GM21576 (cell line): ENCODE results near the gene COMTD1.
A peak's percentile ranks its signal among the peaks of the same experiment; 100 is the strongest.

Experiments
- ATAC-seq: cut with Tn5 transposase; IDR thresholded peaks from one replicate; pipeline ENCODE4 v1.9.1; 2021; ENCODE audit warnings: mild to moderate bottlenecking, moderate library complexity; ENCODE audit not compliant: unreplicated experiment

COMTD1 gene

GRCh38 chr10:75245354-75246250 lies 9.8 kb upstream of the COMTD1 start:
- ATAC-seq = no peak

DNA sequence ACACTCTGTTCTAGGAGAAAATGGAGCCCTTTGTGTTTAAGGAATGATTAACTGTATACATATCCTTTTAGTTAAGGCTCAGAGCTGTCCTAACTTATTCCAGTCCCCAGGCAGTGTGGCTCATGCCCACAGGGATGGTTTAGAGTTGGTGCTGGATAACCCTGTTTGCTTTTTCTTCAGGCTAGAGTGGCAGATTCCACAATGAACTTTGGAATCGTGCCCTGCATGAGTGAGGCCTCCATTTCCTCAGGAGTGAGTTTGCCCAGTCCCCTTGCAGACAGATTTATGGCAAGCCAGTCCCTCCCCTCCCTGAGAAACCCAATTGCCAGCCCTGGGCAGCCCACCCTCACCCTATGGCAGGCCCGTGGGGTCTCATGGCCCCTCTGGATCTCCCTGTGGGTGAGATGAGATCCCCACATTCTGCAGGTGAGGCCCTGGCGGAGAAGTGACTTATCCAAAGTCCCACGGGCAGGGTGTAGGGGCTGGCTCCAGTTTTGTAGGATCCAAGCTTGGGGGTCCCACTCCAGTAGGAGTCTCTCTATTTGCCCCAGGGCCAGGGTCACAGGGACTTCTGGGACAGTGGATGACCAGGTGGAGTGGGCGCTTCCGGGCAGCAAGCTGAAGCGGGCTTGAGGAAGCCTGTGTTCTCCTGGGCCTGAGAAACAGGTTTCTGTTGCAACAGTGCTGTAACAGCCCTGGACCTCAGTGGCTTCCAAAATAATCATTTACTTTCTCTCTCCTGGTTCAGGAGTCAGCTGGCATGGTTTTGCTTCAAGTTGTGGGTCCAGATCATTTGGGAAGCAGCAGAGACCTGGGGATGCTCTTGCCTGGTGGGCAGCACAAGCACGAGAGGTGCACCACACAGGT lies 9.0 kb upstream of the COMTD1 start:
- ATAC-seq = no peak

DNA sequence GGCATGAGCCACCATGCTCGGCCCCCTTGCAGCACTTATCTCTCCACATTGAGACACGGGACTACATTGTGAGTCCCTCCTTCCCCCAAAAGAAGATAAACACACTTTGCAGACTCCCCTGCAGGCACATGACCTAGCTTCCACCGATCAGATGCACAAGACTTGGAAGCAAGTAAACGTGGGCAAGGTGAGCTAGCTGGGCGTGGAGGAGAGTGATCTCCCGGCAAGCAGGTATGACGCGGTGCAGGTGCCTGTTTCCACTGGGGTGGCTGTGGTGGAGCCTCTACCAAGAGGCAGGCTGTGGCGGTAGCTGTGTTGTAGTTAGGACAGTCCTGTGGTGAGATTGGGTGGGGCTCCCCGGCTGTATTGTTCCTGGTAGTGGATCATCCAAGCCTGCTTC lies 7.7 kb upstream of the COMTD1 start:
- ATAC-seq = no peak

DNA sequence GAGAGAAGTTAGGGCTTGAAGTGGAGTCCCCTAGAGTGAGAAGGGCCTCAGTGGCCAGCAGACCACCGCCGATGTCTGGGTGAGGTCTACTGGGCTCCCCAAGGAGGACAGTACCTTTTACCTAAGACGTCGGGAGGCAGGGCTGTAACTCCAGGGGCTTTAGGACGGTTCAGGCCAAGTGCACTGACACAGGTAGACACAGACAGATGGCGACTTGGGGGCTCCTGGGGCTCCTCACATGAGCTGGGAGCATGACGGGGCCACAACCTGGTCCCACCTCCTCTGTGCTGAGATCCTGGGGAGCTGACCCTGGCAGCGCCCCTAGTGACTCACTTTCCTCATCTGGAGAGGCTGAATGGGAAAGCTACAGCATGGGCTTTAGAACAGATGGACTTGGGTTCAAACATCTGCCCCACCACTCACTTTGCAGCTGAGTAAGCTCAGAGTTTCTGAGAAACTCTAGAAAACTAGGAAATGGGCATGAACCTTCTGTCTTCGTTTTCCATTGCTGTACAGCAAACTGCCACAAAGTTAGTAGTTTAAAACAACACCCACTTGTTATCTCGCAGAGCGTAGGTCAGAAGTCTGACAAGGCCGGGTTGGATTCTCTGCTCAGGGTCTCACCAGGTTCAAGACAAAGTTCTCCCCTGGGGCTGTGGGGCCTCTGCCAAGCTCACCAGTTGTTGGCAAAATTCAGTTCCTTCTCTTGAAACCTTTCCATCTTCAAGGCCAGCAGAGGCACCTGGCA lies 4.7 kb upstream of the COMTD1 start:
- no peak for ATAC-seq

GRCh38 chr10:75239096-75239790 lies 3.5 kb upstream of the COMTD1 start:
- no peak for ATAC-seq

- ATAC-seq = no peak
Measured at GRCh38 chr10:75238182-75239095, 2.7 kb upstream of the COMTD1 start.

DNA sequence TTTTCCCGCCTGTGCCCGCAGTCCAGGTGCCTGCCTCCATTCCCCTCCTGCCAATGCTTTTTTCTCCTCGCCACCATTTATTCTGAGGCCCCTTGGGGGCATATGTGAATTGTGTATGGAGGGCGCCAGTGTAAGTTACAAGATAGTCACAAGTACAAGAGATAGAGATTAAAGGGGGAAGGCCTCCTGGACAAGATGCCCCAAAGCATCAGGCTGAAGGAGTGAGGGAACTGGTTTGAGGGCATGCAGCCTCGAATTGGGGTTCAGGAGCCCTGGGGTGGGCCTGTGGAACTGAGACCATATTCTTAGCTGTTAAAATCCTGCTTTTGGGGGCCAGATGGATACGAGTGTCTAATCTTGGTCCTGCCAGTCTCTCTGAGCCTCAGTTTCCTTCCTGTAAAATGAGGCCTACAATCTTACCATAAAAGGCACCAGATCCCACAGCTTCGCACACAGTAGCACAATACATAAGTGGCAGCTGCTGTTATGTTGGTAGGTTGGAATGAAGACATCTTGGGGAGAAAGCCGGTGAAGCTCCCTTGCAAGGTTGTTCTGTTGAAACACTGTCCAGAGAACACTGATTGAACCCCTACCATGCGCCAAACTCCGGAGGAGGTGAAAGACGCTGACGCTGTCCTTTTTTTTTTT lies 545 bp upstream of the COMTD1 start:
- ATAC-seq = no peak

GRCh38 chr10:75234683-75235374 lies 928 bp downstream of the COMTD1 start:
- ATAC-seq = peak; percentile 7

DNA sequence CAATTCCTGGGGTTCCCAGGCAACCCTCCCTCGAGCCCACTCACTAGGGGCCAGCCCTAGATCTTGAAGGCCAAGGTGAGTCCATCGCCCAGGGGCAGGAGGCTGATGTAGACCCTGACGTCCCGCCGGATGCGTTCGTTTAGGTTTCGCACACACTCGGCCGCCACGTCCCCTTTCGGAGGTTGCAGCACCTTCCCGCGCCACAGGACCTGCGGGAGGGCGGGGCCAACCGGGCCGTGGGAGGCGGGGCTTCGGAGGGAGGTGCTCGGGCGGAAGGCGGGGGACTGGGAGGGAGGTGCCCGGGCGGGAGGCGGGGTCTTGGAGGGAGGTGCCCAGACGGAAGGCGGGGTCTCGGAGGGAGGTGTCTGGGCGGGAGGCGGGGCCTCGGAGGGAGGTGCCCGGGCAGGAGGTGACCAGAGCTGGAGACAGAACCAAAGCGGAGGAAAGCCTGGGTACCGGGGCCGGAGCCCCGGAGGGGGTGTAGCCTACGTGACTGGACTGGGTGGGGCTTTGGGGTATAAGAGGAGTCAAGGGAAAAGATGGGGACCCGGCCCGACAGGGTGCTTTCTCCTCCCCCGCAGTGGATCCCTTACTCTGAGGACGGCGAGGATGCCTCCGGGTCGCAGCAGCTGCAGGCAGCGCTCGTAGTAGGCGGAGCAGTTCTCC lies 1.6 kb downstream of the COMTD1 start:
- peak; percentile 44 for ATAC-seq

DNA sequence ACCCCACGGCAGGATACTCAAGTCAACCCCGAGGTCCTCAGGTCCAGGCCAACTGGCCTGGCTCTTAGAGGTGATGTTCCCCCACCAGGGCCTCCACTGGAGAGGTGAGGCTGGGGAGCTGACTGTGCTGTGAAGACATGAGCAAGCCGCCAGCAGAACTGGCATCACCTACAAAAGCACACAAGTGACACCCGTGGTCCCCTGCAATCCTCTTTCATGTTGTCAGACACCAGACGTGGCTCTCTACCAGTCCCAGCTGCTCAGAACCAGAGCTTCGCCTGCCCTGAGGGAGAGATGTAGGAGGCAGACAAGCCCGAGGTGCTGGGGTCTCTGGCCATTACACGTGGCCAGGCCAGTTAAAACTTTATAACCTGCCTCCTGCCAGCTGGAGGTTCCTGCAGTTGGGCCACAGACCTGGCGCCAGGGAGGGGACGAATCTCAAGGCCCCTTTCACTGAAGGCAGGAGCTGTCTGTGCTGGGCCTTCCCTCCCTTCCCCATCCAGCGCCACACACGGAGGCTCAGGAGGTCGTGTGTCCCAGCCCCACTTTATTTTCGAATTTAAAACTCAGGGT lies 2.2 kb downstream of the COMTD1 start:
- ATAC-seq = no peak

DNA sequence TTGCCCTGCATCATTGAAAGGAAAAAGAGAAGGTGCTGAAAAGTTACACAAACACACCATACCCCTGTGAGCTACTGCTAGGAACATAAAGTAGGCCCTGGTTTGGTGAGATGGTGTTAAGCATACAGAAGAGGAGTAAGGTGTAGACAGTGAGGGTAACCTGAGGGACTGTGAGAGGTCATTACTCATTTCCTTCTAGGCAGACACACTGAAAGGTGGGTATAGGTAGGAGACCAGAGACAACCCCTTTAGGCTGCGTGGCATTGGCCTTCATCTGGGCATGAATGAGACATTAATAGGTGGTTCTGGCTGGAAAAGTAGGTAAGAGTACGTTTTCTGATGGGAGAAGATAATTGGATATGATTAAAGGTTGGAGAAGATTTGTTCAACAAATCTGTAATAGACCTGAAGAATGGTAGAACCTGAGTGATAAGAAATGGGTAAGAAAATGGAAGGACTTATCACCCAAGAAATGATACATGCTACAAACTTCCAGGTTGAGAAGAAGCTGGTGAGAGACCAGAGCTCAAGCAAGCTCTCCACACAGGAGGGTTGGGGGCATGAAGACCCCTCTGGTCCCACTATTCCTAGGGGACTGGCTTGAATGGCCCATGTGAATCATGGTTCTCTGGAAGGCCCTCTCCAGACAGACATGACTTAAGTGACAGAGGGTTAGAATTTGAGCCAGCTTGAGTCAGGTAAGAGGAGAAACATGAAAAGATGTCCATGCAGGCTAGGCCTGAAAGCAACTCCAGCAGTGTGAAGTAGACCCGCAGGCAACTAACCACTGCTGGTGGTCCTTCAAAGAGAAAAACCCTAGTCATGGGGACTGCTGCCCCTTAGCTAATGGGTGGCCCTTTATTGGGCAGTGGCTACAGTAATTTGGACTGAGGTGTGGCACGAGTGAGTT lies 3.8 kb downstream of the COMTD1 start:
- no peak for ATAC-seq

- ATAC-seq = peak; percentile 34
Measured at GRCh38 chr10:75230600-75231038, 5.1 kb downstream of the COMTD1 start.

DNA sequence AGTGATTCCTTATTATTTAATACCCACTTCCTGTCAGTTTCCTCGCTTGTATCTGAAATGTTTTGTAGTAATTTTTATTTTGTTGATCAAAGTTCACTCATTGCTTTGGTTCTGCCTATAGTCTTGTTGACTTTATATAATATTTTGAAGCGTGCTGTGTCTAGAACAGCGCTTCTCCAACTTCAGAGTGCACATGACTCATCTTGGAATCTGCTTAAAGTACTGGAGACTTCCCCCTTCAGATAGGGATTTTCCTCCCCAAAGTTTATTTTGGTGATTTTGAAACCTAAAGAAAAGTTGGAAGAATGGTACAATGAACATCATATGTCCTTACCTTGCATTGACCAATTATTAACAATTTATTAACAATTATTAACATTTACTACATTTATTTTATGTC lies 5.8 kb downstream of the COMTD1 start:
- no peak for ATAC-seq

DNA sequence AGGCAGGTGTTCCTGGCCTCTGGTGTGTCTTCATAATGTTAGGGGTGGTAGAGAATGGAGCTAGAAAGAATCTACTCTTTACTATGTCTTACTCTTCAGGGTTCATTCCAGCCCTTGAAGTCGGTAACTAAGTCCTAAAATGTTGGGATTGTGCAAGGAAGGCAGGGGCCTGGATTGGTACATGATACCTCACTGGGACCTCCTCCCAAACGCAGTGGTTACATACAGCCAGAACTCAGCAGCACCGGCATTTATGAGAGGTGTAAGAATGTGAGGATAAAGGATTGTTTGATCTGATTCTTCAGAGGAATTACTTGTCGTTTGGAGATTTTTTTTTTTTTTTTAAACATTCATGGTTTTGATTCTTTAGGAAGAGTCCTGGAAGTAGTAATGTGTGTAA lies 6.9 kb downstream of the COMTD1 start:
- no peak for ATAC-seq

DNA sequence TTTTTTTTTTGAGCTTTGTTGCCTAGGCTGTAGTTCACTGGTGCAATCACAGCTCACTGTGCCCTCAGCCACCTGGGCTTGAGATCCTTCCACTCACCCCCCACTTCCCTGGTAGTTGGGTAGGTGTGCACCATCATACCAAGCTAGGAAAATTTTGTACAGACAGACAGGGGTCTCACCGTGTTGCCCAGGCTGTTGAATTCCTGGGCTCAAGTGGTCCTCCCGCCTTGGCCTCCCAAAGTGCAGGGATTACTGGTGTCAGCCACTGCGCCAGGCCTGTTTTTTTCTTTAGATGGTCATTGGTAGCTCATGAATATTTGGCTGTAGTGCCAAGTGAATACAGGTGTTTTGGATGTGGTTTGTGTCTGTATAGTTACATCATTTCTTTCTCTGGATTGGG lies 7.5 kb downstream of the COMTD1 start:
- ATAC-seq = no peak

GRCh38 chr10:75226656-75227055 lies 9.1 kb downstream of the COMTD1 start:
- no peak for ATAC-seq
